Right kidney (tissue), 1 donor: Measurements from ENCODE around the gene TCP11L1.
"Not testable (repeated sequence)": the region's sequence is repeated elsewhere in the genome, so short reads cannot be mapped to it uniquely, and the experiment has no call there.

ENCODE experiments used
- DNase-seq: peaks from one replicate; pipeline ENCODE4 v3.0.0-alpha.2; 2016

Gene TCP11L1

GRCh38 chr11:33028537-33028914 is 10.8 kb upstream of the TCP11L1 start:
- DNase-seq = no peak

- DNase-seq = not testable (repeated sequence)
Measured at GRCh38 chr11:33029218-33029617, 10.2 kb upstream of the TCP11L1 start.

- no peak for DNase-seq
Measured at GRCh38 chr11:33033493-33033892, 5.9 kb upstream of the TCP11L1 start.

GRCh38 chr11:33035011-33035410 is 4.4 kb upstream of the TCP11L1 start:
- no peak for DNase-seq

- no peak for DNase-seq
Measured at GRCh38 chr11:33040033-33040861, 875 bp downstream of the TCP11L1 start.

GRCh38 chr11:33040862-33041453 is 1.6 kb downstream of the TCP11L1 start:
- DNase-seq = no peak

- DNase-seq = no peak
Measured at GRCh38 chr11:33043221-33043830, 4.0 kb downstream of the TCP11L1 start.

GRCh38 chr11:33044285-33044756 is 4.9 kb downstream of the TCP11L1 start:
- DNase-seq = no peak

- DNase-seq = no peak
Measured at GRCh38 chr11:33045551-33046255, 6.3 kb downstream of the TCP11L1 start.

- DNase-seq = not testable (repeated sequence)
Measured at GRCh38 chr11:33048701-33049100, 9.3 kb downstream of the TCP11L1 start.

GRCh38 chr11:33049565-33050408 is 10.4 kb downstream of the TCP11L1 start:
- not testable (repeated sequence) for DNase-seq

GRCh38 chr11:33052231-33052630 is 12.9 kb downstream of the TCP11L1 start:
- DNase-seq = no peak

GRCh38 chr11:33055375-33055774 is 16.0 kb downstream of the TCP11L1 start:
- DNase-seq = no peak

GRCh38 chr11:33057284-33057683 is 17.9 kb downstream of the TCP11L1 start:
- DNase-seq = no peak

- DNase-seq = no peak
Measured at GRCh38 chr11:33059331-33060007, 20.1 kb downstream of the TCP11L1 start.

GRCh38 chr11:33060271-33060670 is 20.9 kb downstream of the TCP11L1 start:
- DNase-seq = no peak

- no peak for DNase-seq
Measured at GRCh38 chr11:33062137-33062536, 22.8 kb downstream of the TCP11L1 start.

- DNase-seq = no peak
Measured at GRCh38 chr11:33063326-33063881, 24.0 kb downstream of the TCP11L1 start.

GRCh38 chr11:33064033-33064825 is 24.9 kb downstream of the TCP11L1 start:
- DNase-seq = no peak

- no peak for DNase-seq
Measured at GRCh38 chr11:33064866-33065265, 25.5 kb downstream of the TCP11L1 start.
